MCF 10A (cell line): ENCODE measurements around the gene CA10. TPM values are rescaled to one million over a fixed set of nuclear protein-coding genes. Genes with fewer than 3 reads are reported as not detected.

Source experiments
- BruUV-seq: library from RNA; stranded (reverse); fragments of 400-500 nt; replicated peaks from 2 replicates; lab custom pipeline; 2021; lab: Mats Ljungman, UMichigan
- CTCF ChIA-PET: fragments of 300-600 bp; sonication (Branson Sonifier 250); formaldehyde crosslinking; extraction: SDS; loops from one replicate; lab custom pipeline; 2021; ENCODE audit warnings: antibody characterized with exemption, inconsistent platforms; lab: Yijun Ruan, JAX
- POLR2A ChIA-PET: fragments of 300-600, 350-650 bp; sonication (Branson Sonifier 250); formaldehyde crosslinking; extraction: SDS; loops from one replicate; lab custom pipeline; 2020; ENCODE audit warnings: antibody characterized with exemption, inconsistent platforms; lab: Yijun Ruan, JAX
- DNase-seq: peaks from one replicate; pipeline ENCODE4 v3.0.0-alpha.2; 2018; ENCODE audit not compliant: unreplicated experiment
- H3K27ac Mint-ChIP-seq: one replicate; pipeline ENCODE4 v1.8.0; 2022; ENCODE audit warnings: mild to moderate bottlenecking, low read depth, mixed read lengths; ENCODE audit not compliant: unreplicated experiment
- H3K27me3 Mint-ChIP-seq: one replicate; pipeline ENCODE4 v1.8.0; 2022; ENCODE audit warnings: mixed read lengths; ENCODE audit not compliant: insufficient read depth, unreplicated experiment
- H3K36me3 Mint-ChIP-seq: one replicate; pipeline ENCODE4 v1.8.0; 2022; ENCODE audit warnings: mild to moderate bottlenecking, moderate library complexity, mixed read lengths; ENCODE audit not compliant: insufficient read depth, unreplicated experiment
- H3K4me1 Mint-ChIP-seq: one replicate; pipeline ENCODE4 v1.8.0; 2022; ENCODE audit warnings: mixed read lengths; ENCODE audit not compliant: insufficient read depth, unreplicated experiment
- H3K4me3 Mint-ChIP-seq: one replicate; pipeline ENCODE4 v1.8.0; 2022; ENCODE audit warnings: mild to moderate bottlenecking, moderate library complexity, mixed read lengths; ENCODE audit not compliant: unreplicated experiment
- H3K9me3 Mint-ChIP-seq: one replicate; pipeline ENCODE4 v1.8.0; 2022; ENCODE audit warnings: mixed read lengths; ENCODE audit not compliant: unreplicated experiment
- CTCF ChIP-seq: fragments of 200-600 bp; IDR thresholded peaks from one replicate; pipeline ENCODE4 v1.8.0; 2022; ENCODE audit warnings: antibody characterized with exemption, mild to moderate bottlenecking; ENCODE audit not compliant: unreplicated experiment
- intact Hi-C: fragments of 100-400 bp; cut with micrococcal nuclease; formaldehyde crosslinking; loops from 2 replicates; pipeline ENCODE4 v1.14.1; 2022
- total RNA-seq: library from RNA; stranded (reverse); gene quantifications from 2 replicates; pipeline ENCODE4 v1.2.3, GENCODE V29; 2022

The CA10 gene
- total RNA-seq, 1 experiment from 2014 or later, result not detected

- Mint-ChIP-seq H3K4me3 (no peak overlapping the region), H3K27me3 (peaks cover 9% of the 10 kb centered on the region), H3K4me1 (peaks cover 6% of the 10 kb centered on the region), H3K27ac (no peak overlapping the region), H3K9me3 (no peaks in the 10 kb centered on the region), H3K36me3 (no peaks in the 10 kb centered on the region)
- DNase-seq, result peak; percentile 9
- BruUV-seq, result no TSS peak
- ChIA-PET CTCF (no interaction called here), POLR2A (interaction anchor here (0.7 kb wide), 1 partner anchor 72 kb away, joined by 3 read pairs; no protein-coding TSS in a partner anchor)
- TF ChIP-seq CTCF, result no peak
- intact Hi-C loops, result no loop called here
These were observed 308.3 kb downstream of the CA10 start for GRCh38 chr17:51850201-51850600.

- Mint-ChIP-seq H3K27me3 (no peaks in the 10 kb centered on the region), H3K9me3 (no peaks in the 10 kb centered on the region), H3K27ac (no peak overlapping the region), H3K4me3 (no peak overlapping the region), H3K4me1 (peaks cover 6% of the 10 kb centered on the region), H3K36me3 (no peaks in the 10 kb centered on the region)
- peak; percentile 36 for DNase-seq
- ChIA-PET POLR2A (no interaction called here), CTCF (interaction anchor here (1.2 kb wide), 1 partner anchor 536 kb away, joined by 3 read pairs; no protein-coding TSS in a partner anchor)
- intact Hi-C loops, result loop anchor here (2.0 kb wide), 1 partner anchor 84 kb away; no protein-coding TSS in a partner anchor
- BruUV-seq, result no TSS peak
- TF ChIP-seq CTCF, result no peak
These were observed 310.1 kb downstream of the CA10 start for GRCh38 chr17:51848451-51848850.

GRCh38 chr17:51846566-51846965 lies 311.9 kb downstream of the CA10 start:
- H3K27ac Mint-ChIP-seq, result no peak overlapping the region
- intact Hi-C loops, result no loop called here
- POLR2A ChIA-PET, result no interaction called here
- no peaks in the 10 kb centered on the region for H3K36me3 Mint-ChIP-seq
- H3K9me3 Mint-ChIP-seq, result no peaks in the 10 kb centered on the region
- no peak overlapping the region for H3K4me3 Mint-ChIP-seq
- no peak for TF ChIP-seq CTCF
- CTCF ChIA-PET, result no interaction called here
- H3K27me3 Mint-ChIP-seq, result no peaks in the 10 kb centered on the region
- H3K4me1 Mint-ChIP-seq, result peaks cover 6% of the 10 kb centered on the region
- no TSS peak for BruUV-seq
- DNase-seq, result no peak

- Mint-ChIP-seq H3K27ac (no peak overlapping the region), H3K4me3 (no peak overlapping the region), H3K4me1 (peaks cover 6% of the 10 kb centered on the region), H3K9me3 (no peaks in the 10 kb centered on the region), H3K36me3 (no peaks in the 10 kb centered on the region), H3K27me3 (no peaks in the 10 kb centered on the region)
- ChIA-PET POLR2A (no interaction called here), CTCF (interaction anchor here (0.6 kb wide), 1 partner anchor 60 kb away, joined by 4 read pairs; no protein-coding TSS in a partner anchor)
- BruUV-seq, result no TSS peak
- intact Hi-C loops, result no loop called here
- DNase-seq, result no peak
- TF ChIP-seq CTCF, result no peak
These were observed 312.7 kb downstream of the CA10 start for GRCh38 chr17:51845776-51846175.
